ENCODE results near the gene VEGFA. TPM values are rescaled to one million over a fixed set of nuclear protein-coding genes. Genes with fewer than 3 reads are reported as not detected.

VEGFA gene
- total RNA-seq (2014; rRNA removed; shearing (Covaris generic); ENCODE audit: low replicate concordance): 146 and 217 TPM in 2 replicates

DNA sequence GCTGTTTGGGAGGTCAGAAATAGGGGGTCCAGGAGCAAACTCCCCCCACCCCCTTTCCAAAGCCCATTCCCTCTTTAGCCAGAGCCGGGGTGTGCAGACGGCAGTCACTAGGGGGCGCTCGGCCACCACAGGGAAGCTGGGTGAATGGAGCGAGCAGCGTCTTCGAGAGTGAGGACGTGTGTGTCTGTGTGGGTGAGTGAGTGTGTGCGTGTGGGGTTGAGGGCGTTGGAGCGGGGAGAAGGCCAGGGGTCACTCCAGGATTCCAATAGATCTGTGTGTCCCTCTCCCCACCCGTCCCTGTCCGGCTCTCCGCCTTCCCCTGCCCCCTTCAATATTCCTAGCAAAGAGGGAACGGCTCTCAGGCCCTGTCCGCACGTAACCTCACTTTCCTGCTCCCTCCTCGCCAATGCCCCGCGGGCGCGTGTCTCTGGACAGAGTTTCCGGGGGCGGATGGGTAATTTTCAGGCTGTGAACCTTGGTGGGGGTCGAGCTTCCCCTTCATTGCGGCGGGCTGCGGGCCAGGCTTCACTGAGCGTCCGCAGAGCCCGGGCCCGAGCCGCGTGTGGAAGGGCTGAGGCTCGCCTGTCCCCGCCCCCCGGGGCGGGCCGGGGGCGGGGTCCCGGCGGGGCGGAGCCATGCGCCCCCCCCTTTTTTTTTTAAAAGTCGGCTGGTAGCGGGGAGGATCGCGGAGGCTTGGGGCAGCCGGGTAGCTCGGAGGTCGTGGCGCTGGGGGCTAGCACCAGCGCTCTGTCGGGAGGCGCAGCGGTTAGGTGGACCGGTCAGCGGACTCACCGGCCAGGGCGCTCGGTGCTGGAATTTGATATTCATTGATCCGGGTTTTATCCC, at the start of gene VEGFA:
TSS of gene VEGFA (plus strand) at position 686 of the 846 bp plus-strand sequence.
- peak within 1 kb of the TSS; percentile 95 for H3K4me2 ChIP-seq (ENCODE audit: low read depth, low read length, poor library complexity, severe bottlenecking)
- H3K27ac ChIP-seq (ENCODE audit: low read length): peak within 1 kb of the TSS; percentile 77
- H3K4me1 ChIP-seq (ENCODE audit: low read length): peaks cover 32% of the 10 kb centered on the region
- H3K79me2 ChIP-seq (ENCODE audit: low read length): peaks cover 43% of the 10 kb centered on the region
- peak within 1 kb of the TSS; percentile 95 for H3K9ac ChIP-seq (ENCODE audit: low read length)
- peak within 1 kb of the TSS; percentile 78 for H3K4me3 ChIP-seq (ENCODE audit: low read length)
- DNase-seq: peak; percentile 95
- no peaks in the 10 kb centered on the region for H3K27me3 ChIP-seq (ENCODE audit: low read length)
- no peaks in the 10 kb centered on the region for H3K36me3 ChIP-seq (ENCODE audit: insufficient read depth, low read length)
- H3K9me2 ChIP-seq (replicated peaks; ENCODE audit: insufficient read depth, low read length): no peaks in the 10 kb centered on the region
- no peaks in the 10 kb centered on the region; the same call in 1 of the 2 replicates for H4K20me1 ChIP-seq (ENCODE audit: insufficient read depth, low read depth, low read length)
- H2AFZ ChIP-seq (ENCODE audit: low read length): peak within 1 kb of the TSS; percentile 55
- H3K9me3 ChIP-seq (ENCODE audit: low read length): no peaks in the 10 kb centered on the region

DNA sequence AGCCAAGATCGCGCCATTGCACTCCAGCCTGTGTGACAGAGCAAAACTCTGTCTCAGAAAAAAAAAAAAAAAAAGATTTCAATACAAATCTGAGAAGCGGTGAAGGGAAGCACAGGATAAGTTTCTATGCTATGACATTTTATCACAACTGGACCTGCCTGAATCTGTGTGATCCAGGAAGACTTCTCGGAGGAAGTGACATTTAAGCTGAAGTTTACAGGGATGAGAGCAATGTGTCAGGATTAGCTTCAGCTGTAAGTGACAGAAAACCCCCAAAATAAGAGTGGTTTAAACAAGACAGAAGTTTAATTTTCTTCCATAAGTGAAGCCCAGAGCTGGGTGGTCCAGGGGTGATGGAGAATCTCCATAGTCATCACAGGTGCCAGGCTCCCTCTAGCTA, 49.0 kb upstream of the VEGFA start:
- Histone ChIP-seq H3K4me2 (ENCODE audit: low read depth, low read length, poor library complexity, severe bottlenecking) (no peak overlapping the region), H3K9me3 (ENCODE audit: low read length) (no peaks in the 10 kb centered on the region), H3K9me2 (replicated peaks; ENCODE audit: insufficient read depth, low read length) (no peaks in the 10 kb centered on the region), H4K20me1 (ENCODE audit: insufficient read depth, low read depth, low read length) (no peaks in the 10 kb centered on the region; the same call in 1 of the 2 replicates), H3K9ac (ENCODE audit: low read length) (no peak overlapping the region), H3K27me3 (ENCODE audit: low read length) (no peaks in the 10 kb centered on the region), H3K36me3 (ENCODE audit: insufficient read depth, low read length) (no peaks in the 10 kb centered on the region), H3K79me2 (ENCODE audit: low read length) (no peaks in the 10 kb centered on the region), H3K27ac (ENCODE audit: low read length) (no peak overlapping the region), H3K4me3 (ENCODE audit: low read length) (no peak overlapping the region), H2AFZ (ENCODE audit: low read length) (no peak overlapping the region), H3K4me1 (ENCODE audit: low read length) (peaks cover 22% of the 10 kb centered on the region)
- no peak for DNase-seq

DNA sequence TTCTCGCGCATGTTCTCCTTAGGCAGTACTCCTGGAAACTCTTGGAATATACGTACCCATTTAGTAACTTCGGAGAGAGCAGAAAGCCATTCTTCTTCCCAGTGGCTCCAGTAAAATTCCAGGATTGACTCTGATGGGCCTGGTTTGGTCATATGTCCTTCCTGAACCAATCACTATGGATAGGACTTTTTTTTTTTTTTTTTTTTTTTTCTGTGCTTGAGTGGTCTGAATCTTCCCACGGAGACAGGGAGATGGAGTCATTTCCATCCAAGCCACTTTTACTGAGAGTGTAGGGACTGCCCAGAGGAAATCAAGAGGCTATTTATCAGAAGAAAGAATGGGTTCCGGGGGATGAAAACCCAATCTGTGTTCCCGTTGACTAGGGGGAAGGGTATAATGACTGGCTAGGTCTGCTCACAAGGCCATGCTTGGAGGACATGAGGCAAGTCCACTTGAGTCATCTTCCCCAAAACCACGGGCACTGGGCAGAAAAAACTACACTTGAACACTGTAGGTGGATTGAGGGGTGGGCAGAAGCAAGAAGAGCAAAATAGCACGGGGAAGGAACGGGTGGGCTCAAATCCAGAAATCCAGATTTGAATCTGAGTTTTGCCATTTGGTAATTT, 47.0 kb upstream of the VEGFA start:
- no peak overlapping the region for H3K27ac ChIP-seq (ENCODE audit: low read length)
- no peak overlapping the region for H3K9ac ChIP-seq (ENCODE audit: low read length)
- no peaks in the 10 kb centered on the region for H3K36me3 ChIP-seq (ENCODE audit: insufficient read depth, low read length)
- no peak for DNase-seq
- H3K79me2 ChIP-seq (ENCODE audit: low read length): no peaks in the 10 kb centered on the region
- H2AFZ ChIP-seq (ENCODE audit: low read length): no peak overlapping the region
- H3K4me1 ChIP-seq (ENCODE audit: low read length): peaks cover 22% of the 10 kb centered on the region
- no peaks in the 10 kb centered on the region for H4K20me1 ChIP-seq (ENCODE audit: insufficient read depth, low read depth, low read length)
- no peaks in the 10 kb centered on the region for H3K9me3 ChIP-seq (ENCODE audit: low read length)
- H3K9me2 ChIP-seq (replicated peaks; ENCODE audit: insufficient read depth, low read length): no peaks in the 10 kb centered on the region
- no peak overlapping the region for H3K4me2 ChIP-seq (ENCODE audit: low read depth, low read length, poor library complexity, severe bottlenecking)
- no peaks in the 10 kb centered on the region for H3K27me3 ChIP-seq (ENCODE audit: low read length)
- no peak overlapping the region for H3K4me3 ChIP-seq (ENCODE audit: low read length)

DNA sequence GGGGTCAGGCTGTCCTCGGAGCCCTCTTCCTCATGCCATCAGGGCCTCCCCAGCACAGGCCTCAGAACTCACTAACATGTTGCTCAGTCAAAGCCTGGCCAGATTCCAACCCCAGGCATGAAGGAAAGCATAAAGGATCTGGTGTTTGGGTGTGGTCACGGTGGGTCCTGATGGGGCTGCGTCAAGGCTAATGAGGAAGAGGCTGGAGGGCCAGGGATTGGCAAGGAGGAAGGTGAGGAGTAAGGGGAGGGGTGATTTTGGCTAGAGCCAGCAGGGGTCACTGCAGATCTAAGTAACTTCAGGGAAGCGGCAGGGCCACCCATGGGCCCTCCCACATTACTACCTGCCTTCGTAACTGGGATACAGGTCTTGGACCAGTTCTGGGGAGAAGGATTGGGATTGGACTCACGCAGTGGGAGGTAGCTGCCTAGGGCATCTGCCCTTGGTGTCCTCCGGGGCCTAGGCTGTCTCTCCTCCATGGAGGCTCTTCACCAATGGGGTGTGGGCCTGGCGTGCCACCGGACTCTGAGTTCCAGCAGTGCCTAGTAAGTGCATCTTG, 46.2 kb upstream of the VEGFA start:
- Histone ChIP-seq H3K27ac (ENCODE audit: low read length) (no peak overlapping the region), H3K27me3 (ENCODE audit: low read length) (no peaks in the 10 kb centered on the region), H3K79me2 (ENCODE audit: low read length) (no peaks in the 10 kb centered on the region), H3K4me1 (ENCODE audit: low read length) (peaks cover 22% of the 10 kb centered on the region), H3K4me3 (ENCODE audit: low read length) (no peak overlapping the region), H3K9me2 (replicated peaks; ENCODE audit: insufficient read depth, low read length) (no peaks in the 10 kb centered on the region), H3K4me2 (ENCODE audit: low read depth, low read length, poor library complexity, severe bottlenecking) (no peak overlapping the region), H3K36me3 (ENCODE audit: insufficient read depth, low read length) (no peaks in the 10 kb centered on the region), H3K9ac (ENCODE audit: low read length) (no peak overlapping the region; the same call in 1 of the 2 replicates), H2AFZ (ENCODE audit: low read length) (no peak overlapping the region), H3K9me3 (ENCODE audit: low read length) (no peaks in the 10 kb centered on the region), H4K20me1 (ENCODE audit: insufficient read depth, low read depth, low read length) (no peaks in the 10 kb centered on the region)
- DNase-seq: peak; percentile 92

DNA sequence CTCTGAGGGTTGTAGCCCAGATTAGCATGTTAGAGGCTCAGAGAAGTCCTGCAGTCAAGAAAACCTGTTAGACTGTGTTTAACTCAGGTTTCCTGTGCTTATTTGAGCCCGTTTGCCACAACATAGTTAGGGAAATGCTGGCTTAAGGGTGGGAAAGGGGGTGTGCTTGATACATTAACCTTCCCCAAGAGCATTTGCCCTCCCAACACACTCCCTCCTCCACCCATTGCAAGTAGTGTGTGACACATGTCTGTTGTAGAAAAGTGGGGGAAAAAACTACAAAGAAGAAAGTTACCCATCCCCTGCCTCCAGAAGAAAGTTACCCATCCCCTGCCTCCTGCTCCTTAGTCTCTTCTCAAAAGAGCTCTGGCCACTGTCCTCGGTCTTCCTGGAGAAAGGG, 45.7 kb upstream of the VEGFA start:
- no peak for DNase-seq
- H3K4me2 ChIP-seq (ENCODE audit: low read depth, low read length, poor library complexity, severe bottlenecking): peak overlapping the region; percentile 58
- no peak overlapping the region; the same call in 1 of the 2 replicates for H3K4me3 ChIP-seq (ENCODE audit: low read length)

DNA sequence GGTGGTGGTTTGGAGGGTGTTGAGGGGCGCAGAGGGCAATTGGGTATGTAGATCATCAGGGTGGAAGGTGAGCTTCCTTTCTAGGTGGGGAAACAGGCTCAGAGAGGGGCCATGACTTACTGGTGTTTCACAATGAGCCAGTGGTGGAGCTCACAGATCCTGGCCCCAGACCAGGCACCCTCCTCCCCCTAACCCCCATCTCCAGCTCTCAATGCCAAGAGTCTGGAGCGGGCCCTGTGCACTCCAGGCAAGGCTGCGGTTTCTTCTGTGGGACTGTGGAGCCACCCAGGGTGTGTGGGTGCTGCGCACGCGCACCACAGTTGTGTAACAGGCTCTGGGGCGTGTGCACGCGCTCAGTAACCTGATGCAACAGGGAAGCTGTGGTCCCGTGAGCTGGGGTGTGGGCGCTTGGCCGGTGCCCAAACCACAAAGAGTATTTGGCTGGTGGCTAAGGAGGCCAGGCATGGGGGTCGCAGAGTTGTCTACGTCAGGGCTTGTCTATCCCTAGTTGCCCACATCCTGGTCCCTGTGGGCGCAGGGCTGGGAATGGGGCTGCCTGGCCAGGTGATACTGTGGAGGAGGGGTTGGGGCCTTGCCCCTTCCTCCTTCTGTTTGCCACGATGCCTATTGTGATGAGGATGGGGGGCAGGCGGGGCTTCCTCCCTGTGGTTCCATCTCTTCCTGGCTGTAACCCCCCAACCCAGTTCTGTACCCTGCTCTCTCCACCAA, 44.9 kb upstream of the VEGFA start:
- Histone ChIP-seq H3K4me2 (ENCODE audit: low read depth, low read length, poor library complexity, severe bottlenecking) (peak overlapping the region; percentile 58), H4K20me1 (ENCODE audit: insufficient read depth, low read depth, low read length) (no peaks in the 10 kb centered on the region), H3K9me2 (replicated peaks; ENCODE audit: insufficient read depth, low read length) (no peaks in the 10 kb centered on the region), H3K36me3 (ENCODE audit: insufficient read depth, low read length) (no peaks in the 10 kb centered on the region), H3K79me2 (ENCODE audit: low read length) (no peaks in the 10 kb centered on the region), H3K9ac (ENCODE audit: low read length) (peak overlapping the region; percentile 62), H3K4me3 (ENCODE audit: low read length) (peak overlapping the region; percentile 49; the same call in 1 of the 2 replicates), H3K27me3 (ENCODE audit: low read length) (no peaks in the 10 kb centered on the region), H2AFZ (ENCODE audit: low read length) (peak overlapping the region; percentile 82), H3K27ac (ENCODE audit: low read length) (peak overlapping the region; percentile 21; the same call in 1 of the 2 replicates), H3K4me1 (ENCODE audit: low read length) (peaks cover 22% of the 10 kb centered on the region), H3K9me3 (ENCODE audit: low read length) (no peaks in the 10 kb centered on the region)
- DNase-seq: peak; percentile 92

More for the DNA sequence above, 45.7 kb upstream of the VEGFA start:
- peaks cover 22% of the 10 kb centered on the region for H3K4me1 ChIP-seq (ENCODE audit: low read length)
- H3K27ac ChIP-seq (ENCODE audit: low read length): peak overlapping the region; percentile 21; the same call in 1 of the 2 replicates
- no peaks in the 10 kb centered on the region for H3K79me2 ChIP-seq (ENCODE audit: low read length)
- no peaks in the 10 kb centered on the region for H4K20me1 ChIP-seq (ENCODE audit: insufficient read depth, low read depth, low read length)
- H3K27me3 ChIP-seq (ENCODE audit: low read length): no peaks in the 10 kb centered on the region
- H2AFZ ChIP-seq (ENCODE audit: low read length): peak overlapping the region; percentile 82
- H3K9me3 ChIP-seq (ENCODE audit: low read length): no peaks in the 10 kb centered on the region
- peak overlapping the region; percentile 62 for H3K9ac ChIP-seq (ENCODE audit: low read length)
- H3K36me3 ChIP-seq (ENCODE audit: insufficient read depth, low read length): no peaks in the 10 kb centered on the region
- H3K9me2 ChIP-seq (replicated peaks; ENCODE audit: insufficient read depth, low read length): no peaks in the 10 kb centered on the region

DNA sequence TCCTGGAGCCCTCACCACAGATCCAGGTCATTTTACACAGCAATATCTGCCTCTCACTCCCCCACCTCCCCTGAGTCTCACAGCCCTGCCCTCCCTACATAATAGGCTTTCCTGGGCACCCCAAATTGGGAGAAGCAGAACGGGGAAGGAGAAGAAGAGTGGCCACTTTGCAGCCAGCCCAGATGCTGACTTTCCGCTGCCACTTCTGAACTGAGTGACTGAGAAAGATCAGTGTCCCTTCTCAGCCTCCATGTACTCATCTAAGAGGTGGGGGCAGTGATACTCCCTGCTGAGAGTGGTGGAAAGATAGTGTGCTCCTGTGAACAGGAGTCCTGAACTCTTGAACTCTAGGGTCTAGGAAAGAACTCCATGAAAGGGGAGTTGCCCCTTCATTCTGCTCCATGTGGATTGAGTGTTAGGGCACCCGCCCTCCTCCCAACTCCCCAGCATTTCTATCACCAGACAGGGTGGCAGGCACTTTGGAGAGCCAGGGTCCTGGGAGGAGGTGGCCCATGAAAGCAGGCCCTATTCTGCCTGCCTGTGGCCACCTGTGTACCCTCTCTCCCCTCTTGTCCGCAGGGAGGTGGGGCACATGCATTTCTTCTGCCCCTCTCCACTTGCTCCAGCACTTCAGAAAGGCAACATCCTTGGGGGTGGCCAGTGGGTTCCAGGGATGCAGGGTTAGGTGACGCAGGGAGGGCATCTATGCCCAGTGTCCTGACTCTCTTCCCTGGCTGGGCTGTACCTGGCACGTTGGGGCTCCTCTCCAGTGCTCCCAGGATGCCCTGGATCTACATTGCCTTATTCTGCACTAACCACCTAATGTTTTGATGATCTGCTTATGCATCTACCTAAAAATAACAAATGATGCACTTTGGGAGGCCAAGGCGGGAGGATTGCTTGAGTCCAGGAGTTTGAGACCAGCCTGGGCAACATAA, 44.1 kb upstream of the VEGFA start:
- Histone ChIP-seq H2AFZ (ENCODE audit: low read length) (peak overlapping the region; percentile 82; the same call in 1 of the 2 replicates), H3K27me3 (ENCODE audit: low read length) (no peaks in the 10 kb centered on the region), H3K4me3 (ENCODE audit: low read length) (peak overlapping the region; percentile 49; the same call in 1 of the 2 replicates), H3K4me2 (ENCODE audit: low read depth, low read length, poor library complexity, severe bottlenecking) (peak overlapping the region; percentile 58), H3K79me2 (ENCODE audit: low read length) (no peaks in the 10 kb centered on the region), H3K36me3 (ENCODE audit: insufficient read depth, low read length) (no peaks in the 10 kb centered on the region), H3K9me3 (ENCODE audit: low read length) (no peaks in the 10 kb centered on the region), H3K27ac (ENCODE audit: low read length) (no peak overlapping the region), H3K9me2 (replicated peaks; ENCODE audit: insufficient read depth, low read length) (no peaks in the 10 kb centered on the region), H4K20me1 (ENCODE audit: insufficient read depth, low read depth, low read length) (no peaks in the 10 kb centered on the region), H3K9ac (ENCODE audit: low read length) (peak overlapping the region; percentile 62), H3K4me1 (ENCODE audit: low read length) (peaks cover 22% of the 10 kb centered on the region)
- DNase-seq: no peak

Data from Karpas-422 (cell line).